DOHH2 (cell line): Measurements from ENCODE around the gene TMEM156.

Experiments
- CTCF ChIP-seq: fragments of 200-600 bp; sonication (generic); IDR thresholded peaks from one replicate; pipeline ENCODE4 v1.5.1; 2014; ENCODE audit warnings: antibody characterized with exemption, mild to moderate bottlenecking, low read depth, low read length; ENCODE audit not compliant: poor library complexity, severe bottlenecking
- EZH2phosphoT487 ChIP-seq: fragments of 200-600 bp; sonication (generic); IDR thresholded peaks from 2 replicates; pipeline ENCODE4 v1.6.1; 2017; ENCODE audit warnings: borderline replicate concordance, mild to moderate bottlenecking, antibody characterized with exemption, low read length, moderate library complexity, mixed read lengths

GRCh38 chr4:38920677-38921076, 111.5 kb downstream of the TMEM156 start:
- TF ChIP-seq CTCF (no peak), EZH2phosphoT487 (no peak)
